Ishikawa (cell line): ENCODE results near the gene MFNG.

Source experiments
- CEBPB ChIP-seq: IDR thresholded peaks from 2 replicates; pipeline ENCODE4 v1.6.1; 2012
- CREB1 ChIP-seq: IDR thresholded peaks from 2 replicates; pipeline ENCODE4 v1.6.1; 2012; ENCODE audit warnings: low read depth
- EP300 ChIP-seq: IDR thresholded peaks from 2 replicates; pipeline ENCODE4 v1.6.1; 2012; ENCODE audit warnings: borderline replicate concordance
- FOXM1 ChIP-seq: IDR thresholded peaks from 2 replicates; pipeline ENCODE4 v1.6.1; 2012; ENCODE audit warnings: low read depth, borderline replicate concordance
- RAD21 ChIP-seq: IDR thresholded peaks from 2 replicates; pipeline ENCODE4 v1.6.1; 2012; ENCODE audit warnings: low read depth
- TAF1 ChIP-seq: IDR thresholded peaks from 2 replicates; pipeline ENCODE4 v1.6.1; 2012; ENCODE audit warnings: low read depth, mild to moderate bottlenecking
- YY1 ChIP-seq: IDR thresholded peaks from 2 replicates; pipeline ENCODE4 v1.6.1; 2012; ENCODE audit warnings: low read depth
- TF ChIP-seq, protein P1 (sequence below): IDR thresholded peaks from 2 replicates; pipeline ENCODE4 v1.6.1; 2012

DNA sequence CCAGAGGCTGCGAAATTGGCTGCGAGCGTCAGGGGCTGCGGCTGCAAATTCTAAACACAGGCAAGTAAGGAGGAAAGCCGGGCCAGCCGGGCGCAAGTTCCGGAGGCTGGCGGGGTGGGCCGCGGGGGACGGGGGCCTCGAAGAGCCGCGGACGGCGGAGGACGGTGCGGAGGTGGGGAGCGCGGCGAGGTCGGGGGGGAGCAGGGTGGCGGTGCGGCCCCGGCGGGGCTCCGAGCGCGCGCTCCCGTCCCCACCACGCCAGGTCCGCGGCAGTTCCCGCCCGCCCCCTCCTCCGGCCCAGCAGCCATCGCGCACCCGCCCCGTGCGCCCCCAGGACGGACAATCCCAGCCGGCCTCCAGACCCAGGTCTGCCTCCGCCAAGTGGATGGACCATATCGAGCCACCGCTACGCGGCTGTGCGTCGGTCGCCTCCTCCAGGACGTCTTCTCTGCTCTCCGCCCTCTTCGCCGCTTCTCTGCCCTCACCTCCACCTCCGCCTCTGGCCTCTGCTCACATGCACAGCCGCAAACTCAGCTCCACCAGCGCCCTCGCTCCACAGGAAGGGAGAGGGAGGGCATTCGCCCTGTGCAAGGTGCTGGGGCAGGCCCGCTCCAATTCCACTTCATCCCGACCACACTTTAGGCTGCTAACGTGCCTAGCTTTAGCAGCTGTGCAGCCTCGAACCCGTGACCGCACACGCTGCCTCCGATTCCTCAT, 66.1 kb downstream of the MFNG start:
- TF ChIP-seq FOXM1 (no peak), YY1 (no peak), CEBPB (no peak), RAD21 (no peak), EP300 (no peak), TAF1 (no peak), CREB1 (no peak)
- TF ChIP-seq, protein P1, sequence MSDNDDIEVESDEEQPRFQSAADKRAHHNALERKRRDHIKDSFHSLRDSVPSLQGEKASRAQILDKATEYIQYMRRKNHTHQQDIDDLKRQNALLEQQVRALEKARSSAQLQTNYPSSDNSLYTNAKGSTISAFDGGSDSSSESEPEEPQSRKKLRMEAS = peak; percentile 62
